Glutamatergic neuron (in vitro differentiated cells): Measurements from ENCODE around the gene MEF2D. TPM values are rescaled to one million over a fixed set of nuclear protein-coding genes. Genes with fewer than 3 reads are reported as not detected.

Experiments
- DNase-seq: peaks from one replicate; pipeline ENCODE4 v3.0.0; 2022
- H3K27ac Mint-ChIP-seq: one replicate; pipeline ENCODE4 v1.8.0; 2020; ENCODE audit warnings: mild to moderate bottlenecking, mixed read lengths, inconsistent platforms; ENCODE audit not compliant: unreplicated experiment
- H3K27me3 Mint-ChIP-seq: one replicate; pipeline ENCODE4 v1.8.0; 2020; ENCODE audit warnings: mild to moderate bottlenecking, moderate library complexity, mixed read lengths, inconsistent platforms; ENCODE audit not compliant: unreplicated experiment
- H3K36me3 Mint-ChIP-seq: one replicate; pipeline ENCODE4 v1.8.0; 2020; ENCODE audit warnings: mild to moderate bottlenecking, mixed read lengths, inconsistent platforms; ENCODE audit not compliant: unreplicated experiment
- H3K4me1 Mint-ChIP-seq: one replicate; pipeline ENCODE4 v1.8.0; 2020; ENCODE audit warnings: mild to moderate bottlenecking, low read depth, mixed read lengths, inconsistent platforms; ENCODE audit not compliant: unreplicated experiment
- H3K4me3 Mint-ChIP-seq: one replicate; pipeline ENCODE4 v1.8.0; 2020; ENCODE audit warnings: mild to moderate bottlenecking, mixed read lengths, inconsistent platforms; ENCODE audit not compliant: unreplicated experiment
- H3K9me3 Mint-ChIP-seq: one replicate; pipeline ENCODE4 v1.8.0; 2020; ENCODE audit warnings: mild to moderate bottlenecking, moderate library complexity, mixed read lengths, inconsistent platforms; ENCODE audit not compliant: unreplicated experiment
- CTCF ChIP-seq: fragments of 200-600 bp; sonication (generic); IDR thresholded peaks from one replicate; pipeline ENCODE4 v1.5.0; 2021; ENCODE audit not compliant: partially characterized antibody, unreplicated experiment
- microRNA-seq: library from miRNA; unstranded; fragments of <30 nt; microRNA quantifications from one replicate; pipeline ENCODE4, GENCODE V29; 2020; ENCODE audit not compliant: unreplicated experiment
- total RNA-seq: library from RNA; stranded (reverse); fragmentation: NEBNext Ultra II Directional; extraction: Animal tissue kit (Norgen Biotek cat#: 25700); gene quantifications from one replicate; pipeline ENCODE4 v1.2.1, GENCODE V29; 2021; ENCODE audit not compliant: unreplicated experiment

Gene MEF2D
- total RNA-seq, 1 donor from 2014 or later = 50.0 TPM

DNA sequence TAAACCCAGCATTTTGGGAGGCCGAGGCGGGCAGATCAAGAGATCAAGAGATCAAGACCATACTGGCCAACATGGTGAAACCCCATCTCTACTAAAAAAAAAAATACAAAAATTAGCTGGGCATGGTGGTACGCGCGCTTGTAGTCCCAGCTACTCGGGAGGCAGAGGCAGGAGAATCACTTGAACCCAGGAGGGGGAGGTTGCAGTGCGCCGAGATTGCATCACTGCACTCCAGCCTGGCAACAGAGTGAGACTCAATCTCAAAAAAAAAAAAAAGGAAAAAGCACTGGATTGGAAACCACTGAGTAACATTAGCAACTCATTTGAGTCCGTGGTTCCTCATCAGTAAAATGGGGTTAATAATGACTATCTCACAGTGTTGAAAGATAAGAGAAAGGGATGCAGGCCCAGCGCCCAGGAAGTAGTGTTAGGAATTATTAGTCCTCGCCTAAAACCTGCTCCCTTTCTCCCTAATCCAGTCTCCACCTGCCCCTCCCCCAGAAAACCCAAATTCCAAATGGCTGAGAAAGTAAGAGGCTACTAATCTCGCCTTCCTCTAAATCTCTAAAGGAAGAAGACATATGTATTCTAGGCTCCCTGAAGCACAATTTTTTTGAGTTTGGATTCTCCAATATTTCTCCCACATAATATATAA is 82.0 kb downstream of the MEF2D start:
- H3K4me3 Mint-ChIP-seq = no peak overlapping the region
- H3K27ac Mint-ChIP-seq = no peak overlapping the region
- TF ChIP-seq CTCF = no peak
- peaks cover 28% of the 10 kb centered on the region for H3K27me3 Mint-ChIP-seq
- H3K36me3 Mint-ChIP-seq = no peaks in the 10 kb centered on the region
- no peak for DNase-seq
- H3K9me3 Mint-ChIP-seq = peaks cover 9% of the 10 kb centered on the region
- peaks cover 16% of the 10 kb centered on the region for H3K4me1 Mint-ChIP-seq

- H3K4me1 Mint-ChIP-seq = peaks cover 16% of the 10 kb centered on the region
- peaks cover 20% of the 10 kb centered on the region for H3K27me3 Mint-ChIP-seq
- DNase-seq = no peak
- H3K4me3 Mint-ChIP-seq = peak overlapping the region; percentile 8
- H3K9me3 Mint-ChIP-seq = peaks cover 9% of the 10 kb centered on the region
- no peak for TF ChIP-seq CTCF
- H3K27ac Mint-ChIP-seq = no peak overlapping the region
- H3K36me3 Mint-ChIP-seq = no peaks in the 10 kb centered on the region
Observed at GRCh38 chr1:156417401-156418020, 83.1 kb downstream of the MEF2D start.

GRCh38 chr1:156416993-156417392 is 83.6 kb downstream of the MEF2D start:
- Mint-ChIP-seq H3K4me3 (no peak overlapping the region), H3K27ac (no peak overlapping the region), H3K9me3 (peaks cover 9% of the 10 kb centered on the region), H3K4me1 (peaks cover 16% of the 10 kb centered on the region), H3K27me3 (peaks cover 22% of the 10 kb centered on the region), H3K36me3 (no peaks in the 10 kb centered on the region)
- TF ChIP-seq CTCF = no peak
- no peak for DNase-seq

GRCh38 chr1:156414461-156415064 is 86.0 kb downstream of the MEF2D start:
- H3K27me3 Mint-ChIP-seq = peaks cover 17% of the 10 kb centered on the region
- H3K4me1 Mint-ChIP-seq = peaks cover 16% of the 10 kb centered on the region
- H3K27ac Mint-ChIP-seq = no peak overlapping the region
- H3K4me3 Mint-ChIP-seq = no peak overlapping the region
- no peaks in the 10 kb centered on the region for H3K36me3 Mint-ChIP-seq
- no peak for DNase-seq
- H3K9me3 Mint-ChIP-seq = peaks cover 9% of the 10 kb centered on the region
- no peak for TF ChIP-seq CTCF

Small RNA genes within 50 kb of the gene (microRNA-seq; reads per million reads assigned to microRNA genes)
- gene MIR9-1 = 0.69 reads per million

Other genes with a start within 250 kb of the MEF2D start
- 86.6 TPM for gene SMG5, start 217.9 kb downstream of the MEF2D start, total RNA-seq
- 2.4 TPM for gene TMEM79, start 216.4 kb downstream of the MEF2D start, total RNA-seq
- gene GLMP, start 205.1 kb downstream of the MEF2D start, total RNA-seq = 35.4 TPM
- gene VHLL, start 201.5 kb downstream of the MEF2D start, total RNA-seq = not detected
- 347 TPM for gene CCT3, start 162.5 kb downstream of the MEF2D start, total RNA-seq
- gene TSACC, start 162.2 kb downstream of the MEF2D start, total RNA-seq = not detected
- gene RHBG, start 131.6 kb downstream of the MEF2D start, total RNA-seq = not detected
- gene IQGAP3, start 71.8 kb upstream of the MEF2D start, total RNA-seq = 6.1 TPM
- gene TTC24, start 78.9 kb upstream of the MEF2D start, total RNA-seq = not detected
- gene NAXE, start 91.0 kb upstream of the MEF2D start, total RNA-seq = 44.5 TPM
- gene GPATCH4, start 100.7 kb upstream of the MEF2D start, total RNA-seq = 13.2 TPM
- 0.71 TPM for gene HAPLN2, start 118.6 kb upstream of the MEF2D start, total RNA-seq
- gene BCAN, start 141.3 kb upstream of the MEF2D start, total RNA-seq = 10.3 TPM
- gene NES, start 176.6 kb upstream of the MEF2D start, total RNA-seq = 375 TPM
- gene CRABP2, start 204.8 kb upstream of the MEF2D start, total RNA-seq = 2.4 TPM
- 27.1 TPM for gene METTL25B, start 227.7 kb upstream of the MEF2D start, total RNA-seq
- gene ISG20L2, start 228.0 kb upstream of the MEF2D start, total RNA-seq = 32.6 TPM
- 25.1 TPM for gene MRPL24, start 240.3 kb upstream of the MEF2D start, total RNA-seq